SK-N-DZ (cell line): ENCODE data around the gene OSBPL6.
"Not testable (repeated sequence)": the region's sequence is repeated elsewhere in the genome, so short reads cannot be mapped to it uniquely, and the experiment has no call there.

Experiments used
- DNase-seq: peaks from one replicate; pipeline ENCODE4 v3.0.0-alpha.2; 2015; ENCODE audit warnings: low spot score

OSBPL6 gene

GRCh38 chr2:178350051-178350450, 155.7 kb downstream of the OSBPL6 start:
- no peak for DNase-seq

GRCh38 chr2:178357704-178358103, 163.4 kb downstream of the OSBPL6 start:
- not testable (repeated sequence) for DNase-seq

GRCh38 chr2:178359192-178359912, 165.0 kb downstream of the OSBPL6 start:
- DNase-seq = no peak

- no peak for DNase-seq
Observed at GRCh38 chr2:178361588-178361987, 167.3 kb downstream of the OSBPL6 start.

- DNase-seq = no peak
Observed at GRCh38 chr2:178363252-178363651, 168.9 kb downstream of the OSBPL6 start.

GRCh38 chr2:178365116-178365515, 170.8 kb downstream of the OSBPL6 start:
- no peak for DNase-seq

GRCh38 chr2:178366412-178366811, 172.1 kb downstream of the OSBPL6 start:
- DNase-seq = no peak

- no peak for DNase-seq
Observed at GRCh38 chr2:178367344-178367743, 173.0 kb downstream of the OSBPL6 start.

GRCh38 chr2:178374865-178375264, 180.6 kb downstream of the OSBPL6 start:
- DNase-seq = no peak

- DNase-seq = no peak
Observed at GRCh38 chr2:178377046-178377445, 182.7 kb downstream of the OSBPL6 start.

GRCh38 chr2:178379162-178380004, 185.1 kb downstream of the OSBPL6 start:
- no peak for DNase-seq

GRCh38 chr2:178380763-178381162, 186.5 kb downstream of the OSBPL6 start:
- DNase-seq = no peak

- DNase-seq = no peak
Observed at GRCh38 chr2:178383718-178384117, 189.4 kb downstream of the OSBPL6 start.

- DNase-seq = no peak
Observed at GRCh38 chr2:178385595-178386148, 191.4 kb downstream of the OSBPL6 start.

- no peak for DNase-seq
Observed at GRCh38 chr2:178386986-178387597, 192.8 kb downstream of the OSBPL6 start.

- DNase-seq = no peak
Observed at GRCh38 chr2:178388287-178388686, 194.0 kb downstream of the OSBPL6 start.

GRCh38 chr2:178391701-178392100, 197.4 kb downstream of the OSBPL6 start:
- DNase-seq = no peak

- no peak for DNase-seq
Observed at GRCh38 chr2:178392215-178392614, 197.9 kb downstream of the OSBPL6 start.

GRCh38 chr2:178394859-178395258, 200.5 kb downstream of the OSBPL6 start:
- no peak for DNase-seq

GRCh38 chr2:178395295-178395694, 201.0 kb downstream of the OSBPL6 start:
- no peak for DNase-seq

- no peak for DNase-seq
Observed at GRCh38 chr2:178395941-178396570, 201.7 kb downstream of the OSBPL6 start.
